ENCODE results near the gene ADGRE3.

DNA sequence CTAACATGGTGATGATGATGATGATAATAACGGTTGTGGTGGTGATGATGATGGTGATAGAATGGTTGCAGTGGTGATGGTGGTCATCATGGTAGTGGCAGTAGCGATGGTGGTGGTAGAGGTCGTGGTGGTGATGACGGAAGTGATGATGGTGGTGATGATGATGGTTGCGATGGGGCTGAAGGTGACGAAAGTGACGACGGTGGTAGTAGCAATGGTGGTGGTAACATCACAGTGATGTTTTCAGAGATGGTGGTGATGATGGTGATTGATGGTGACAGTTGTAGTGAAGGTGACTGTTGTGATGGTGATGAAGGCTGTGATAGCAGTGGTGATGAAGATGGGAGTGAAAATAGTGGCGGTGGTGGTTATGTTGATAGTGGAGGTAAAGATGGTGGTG, 3.6 kb upstream of the ADGRE3 start:
- TF ChIP-seq EZH2 (IDR thresholded peaks at IDR 0.05) = no peak
- no peak for TF ChIP-seq POLR2AphosphoS5 (IDR thresholded peaks at IDR 0.05; ENCODE audit: borderline replicate concordance, low read depth, low read length)
- TF ChIP-seq FOXP2 (optimal IDR thresholded peaks at IDR 0.05; ENCODE audit: control extremely low read depth, extremely low read length, insufficient read depth) = no peak
